ENCODE results near the gene B3GNT8.
"Not testable (repeated sequence)": the region's sequence is repeated elsewhere in the genome, so short reads cannot be mapped to it uniquely, and the experiment has no call there.

B3GNT8 gene

DNA sequence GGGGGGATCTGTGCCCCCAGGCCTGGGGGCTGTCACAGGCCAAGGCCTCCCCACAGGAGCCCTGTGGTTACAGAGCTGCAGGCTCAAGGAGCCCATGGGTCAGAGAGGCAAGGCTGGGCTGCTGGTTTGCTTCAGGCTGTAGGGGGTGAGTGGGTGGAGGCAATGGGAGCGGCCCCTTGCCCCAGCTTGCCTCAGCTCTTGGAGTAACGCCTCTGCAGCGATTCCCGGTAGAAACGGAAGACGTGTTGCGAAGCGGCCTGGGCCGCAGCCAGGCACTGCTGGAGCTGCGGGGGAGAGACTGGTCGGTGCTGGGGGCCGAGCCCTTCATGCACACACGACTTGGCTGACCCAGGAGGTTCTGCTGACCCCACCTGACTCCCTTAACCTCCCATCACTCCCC lies 40.7 kb downstream of the B3GNT8 start:
- DNase-seq (ENCODE audit: low read depth) = no peak

DNA sequence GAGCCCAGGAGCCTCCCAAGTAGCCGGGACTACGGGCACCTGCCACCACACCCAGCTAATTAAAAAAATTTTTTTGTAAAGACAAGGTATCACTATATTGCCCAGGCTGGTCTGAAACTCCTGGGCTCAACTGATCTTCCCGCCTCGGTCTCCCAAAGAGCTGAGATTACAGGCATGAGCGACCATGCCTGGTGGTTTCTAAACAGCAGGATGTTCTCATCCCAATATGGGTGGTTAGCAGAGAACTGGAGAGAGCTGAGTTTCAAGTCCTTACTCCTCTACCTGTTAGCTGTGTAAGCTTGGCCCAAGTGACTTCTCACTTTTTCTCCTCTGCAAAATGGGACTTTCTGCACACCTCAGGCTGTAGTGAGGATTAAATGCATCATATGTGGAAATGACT lies 42.8 kb downstream of the B3GNT8 start:
- no peak for DNase-seq (ENCODE audit: low read depth)

DNA sequence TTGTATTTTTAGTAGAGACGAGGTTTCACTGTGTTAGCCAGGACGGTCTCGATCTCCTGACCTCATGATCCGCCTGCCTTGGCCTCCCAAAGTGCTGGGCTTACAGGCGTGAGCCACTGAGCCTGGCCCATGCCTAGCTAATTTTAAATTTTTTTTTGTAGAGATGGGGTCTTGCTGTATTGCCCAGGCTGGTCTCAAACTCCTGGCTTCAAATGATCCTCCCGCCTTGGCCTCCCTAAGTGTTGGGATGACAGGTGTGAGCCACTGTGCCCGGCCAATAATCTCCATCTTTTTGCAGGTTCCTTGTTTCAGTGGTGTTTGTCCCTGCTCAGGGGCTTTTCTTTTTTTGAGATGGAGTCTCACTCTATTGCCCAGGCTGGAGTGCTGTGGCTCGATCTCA lies 45.6 kb downstream of the B3GNT8 start:
- DNase-seq (ENCODE audit: low read depth) = not testable (repeated sequence)

DNA sequence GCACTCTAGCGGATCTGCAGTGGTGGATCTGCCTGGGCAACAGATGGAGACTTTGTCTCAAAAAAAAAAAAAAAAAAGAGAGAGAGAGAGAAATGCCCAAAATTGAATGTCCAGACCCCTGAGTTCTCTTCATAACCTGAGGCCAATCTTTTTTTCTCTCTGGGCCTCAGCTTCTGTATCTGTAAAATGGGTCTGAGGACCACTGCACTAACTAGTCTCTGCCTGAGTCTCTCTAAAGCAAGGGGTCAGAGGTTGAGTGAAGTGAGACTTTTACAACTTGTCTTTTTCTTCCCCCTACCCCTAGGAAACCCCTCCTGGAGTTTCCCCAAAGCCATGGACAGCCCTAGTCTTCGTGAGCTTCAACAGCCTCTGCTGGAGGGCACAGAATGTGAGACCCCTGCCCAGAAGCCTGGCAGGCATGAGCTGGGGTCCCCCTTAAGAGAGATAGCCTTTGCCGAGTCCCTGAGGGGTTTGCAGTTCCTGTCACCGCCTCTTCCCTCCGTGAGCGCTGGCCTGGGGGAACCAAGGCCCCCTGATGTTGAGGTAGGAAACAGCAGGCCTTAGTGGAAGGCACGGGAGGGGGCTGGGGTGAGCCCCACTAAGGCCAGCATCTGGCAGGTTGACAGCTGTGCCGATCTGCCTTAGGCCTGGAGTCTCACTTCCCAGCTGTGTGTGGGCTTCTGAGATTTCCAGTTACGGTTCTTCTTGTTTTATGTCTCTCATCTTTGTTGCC lies 49.0 kb downstream of the B3GNT8 start:
- DNase-seq (ENCODE audit: low read depth) = no peak

DNA sequence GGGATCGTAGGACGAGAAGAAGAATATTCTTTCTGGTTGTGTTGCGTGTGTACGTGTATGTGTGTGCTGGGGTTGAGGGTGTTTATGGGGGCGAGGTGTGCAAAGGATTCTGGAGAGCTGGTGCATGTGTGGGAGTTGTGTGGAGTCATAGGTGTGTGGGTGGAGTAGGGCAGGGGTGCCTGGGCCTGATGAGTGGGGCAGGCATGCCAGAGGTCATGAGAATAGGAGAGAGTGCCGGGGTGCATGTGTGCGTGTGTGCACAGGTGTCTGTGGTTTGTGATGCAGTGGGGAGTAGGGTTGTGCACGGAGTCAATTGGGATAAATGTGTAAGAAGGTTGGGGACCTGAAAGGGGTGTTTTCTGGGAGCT lies 50.2 kb downstream of the B3GNT8 start:
- no peak for DNase-seq (ENCODE audit: low read depth)

DNA sequence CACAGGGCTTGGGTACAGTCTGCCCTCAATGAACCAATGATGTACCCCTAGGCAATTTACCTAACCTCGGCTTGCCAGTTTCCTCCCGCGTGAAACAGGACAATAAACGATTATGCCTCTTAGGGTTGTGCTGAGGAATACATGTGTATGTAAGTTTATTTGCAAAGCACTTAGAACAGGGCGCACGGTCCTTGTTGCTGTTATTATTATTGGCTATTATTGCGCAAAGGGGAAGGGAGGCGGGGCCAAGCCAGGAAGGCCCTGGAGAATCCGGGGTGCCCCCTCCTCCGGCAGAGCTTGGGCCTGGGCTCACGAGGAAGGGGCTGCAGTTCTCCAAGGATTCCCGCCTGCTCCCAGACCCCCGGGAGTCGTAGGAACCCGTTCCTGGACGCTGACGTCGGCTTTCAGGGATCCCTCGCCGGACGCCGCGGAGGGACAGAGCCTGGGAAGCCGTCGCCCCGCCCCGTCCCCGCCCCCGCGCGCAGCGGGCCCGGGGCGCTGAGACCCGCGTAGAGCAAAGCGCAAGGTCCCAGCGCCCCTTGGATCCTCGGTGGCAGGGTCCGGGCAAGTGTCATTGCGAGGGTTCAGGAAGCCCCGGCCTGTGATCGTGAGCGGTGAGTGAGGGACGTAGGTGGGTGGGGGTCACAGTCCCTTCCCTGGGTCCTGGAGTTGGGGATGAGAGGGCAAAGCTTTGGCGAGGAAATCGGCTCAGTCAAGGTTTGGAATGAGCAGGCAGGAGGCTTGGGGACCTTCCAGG lies 50.8 kb downstream of the B3GNT8 start, which contains the start of gene TMEM91:
Gene TMEM91, plus strand, starts transcription at position 293 of the 757 bp plus-strand sequence. CDS start 1,777 bp downstream, outside the sequence.
- no peak for DNase-seq (ENCODE audit: low read depth)

Measured in stromal cell of bone marrow (primary cell).